K562 (cell line): ENCODE results near the gene RCOR1. TPM values are rescaled to one million over a fixed set of nuclear protein-coding genes. Genes with fewer than 3 reads are reported as not detected.

Experiments used
- ATAC-seq: fragments of 200-7000 bp; cut with Tn5 transposase; 3 replicates; pipeline ENCODE4 v1.9.1; 2020; ENCODE audit warnings: moderate library complexity
- BruUV-seq: library from RNA; stranded (reverse); fragments of 400-500 nt; replicated peaks from 2 replicates; lab custom pipeline; 2021; lab: Mats Ljungman, UMichigan
- CTCF ChIA-PET: fragments of 300-600 bp; formaldehyde crosslinking; extraction: SDS; loops from one replicate; lab custom pipeline; 2021; ENCODE audit warnings: low intra/inter-chr PET ratio; lab: Yijun Ruan, JAX
- POLR2A ChIA-PET: fragments of 300-600, 350-650 bp; sonication (Branson Sonifier 250); formaldehyde crosslinking; extraction: SDS; loops from one replicate; lab custom pipeline; 2021; ENCODE audit warnings: antibody characterized with exemption, inconsistent platforms; lab: Yijun Ruan, JAX
- DNase-seq, 4 experiments: peaks; one replicate each; pipeline versions ENCODE4 v3.0.0 to v3.0.0-alpha.2; 2011 to 2018; ENCODE audit warnings: low spot score in 3 of 4, mixed read lengths in 3 of 4; ENCODE audit errors: extremely low read depth in 1 of 4
- FAIRE-seq: peaks from 2 replicates; lab custom pipeline; 2011; peaks lifted over from hg19 to GRCh38; lab: Jason Lieb, UNC
- H2AFZ ChIP-seq: 2 replicates; pipeline ENCODE4 v1.6.0; 2011; ENCODE audit warnings: low read depth, low read length, control low read depth, inconsistent platforms
- H3K27ac ChIP-seq: fragments of 200-600 bp; 3 replicates; pipeline ENCODE4 v1.8.0; 2011; ENCODE audit warnings: low read depth, mild to moderate bottlenecking, control low read depth, inconsistent platforms, low read length, moderate library complexity, mixed read lengths; ENCODE audit errors: extremely low read depth
- H3K27me3 ChIP-seq, 2 experiments: fragments of 300-600 bp in 1 of 2; 2 replicates in 1 of 2; 3 replicates in 1 of 2; pipeline versions ENCODE4 v1.6.0 to v1.8.0; 2011; ENCODE audit warnings: inconsistent platforms in 2 of 2, low read length in 2 of 2, mild to moderate bottlenecking in 1 of 2, mixed read lengths in 1 of 2, moderate library complexity in 1 of 2; ENCODE audit not compliant: control insufficient read depth in 2 of 2, insufficient read depth in 2 of 2
- H3K36me3 ChIP-seq: fragments of 300-600 bp; 3 replicates; pipeline ENCODE4 v1.8.0; 2011; ENCODE audit warnings: mild to moderate bottlenecking, low read length, inconsistent platforms; ENCODE audit not compliant: control insufficient read depth, insufficient read depth
- H3K4me1 ChIP-seq, 2 experiments: fragments of 200-600 bp in 1 of 2; replicated peaks in 1 of 2; 2 replicates in 1 of 2; 3 replicates in 1 of 2; pipeline versions ENCODE4 v1.5.1 to v1.8.0; 2011; ENCODE audit warnings: inconsistent platforms in 2 of 2, low read length in 2 of 2, mild to moderate bottlenecking in 1 of 2, mixed read lengths in 1 of 2, moderate library complexity in 1 of 2; ENCODE audit not compliant: control insufficient read depth in 2 of 2, insufficient read depth in 2 of 2
- H3K4me2 ChIP-seq: 2 replicates; pipeline ENCODE4 v1.6.1; 2011; ENCODE audit warnings: low read length, control low read depth, inconsistent platforms, mixed read lengths; ENCODE audit not compliant: insufficient read depth
- H3K4me3 ChIP-seq: fragments of 200-600 bp; sonication (generic), shearing (Covaris generic); 2 replicates; pipeline ENCODE4 v1.5.1; 2016; ENCODE audit warnings: control low read depth, inconsistent platforms
- H3K79me2 ChIP-seq: fragments of 200-600 bp; 3 replicates; pipeline ENCODE4 v1.8.0; 2011; ENCODE audit warnings: low read length, inconsistent platforms; ENCODE audit not compliant: control insufficient read depth, insufficient read depth
- H3K9ac ChIP-seq, 2 experiments: 2 replicates each; pipeline versions ENCODE4 v1.6.0 to v1.6.1; 2011; ENCODE audit warnings: low read depth in 2 of 2, low read length in 2 of 2, control low read depth in 1 of 2, inconsistent platforms in 1 of 2, mild to moderate bottlenecking in 1 of 2, mixed read lengths in 1 of 2; ENCODE audit not compliant: insufficient read depth in 1 of 2
- H3K9me1 ChIP-seq: one replicate; pipeline ENCODE4 v1.6.0; 2011; ENCODE audit warnings: inconsistent platforms, mild to moderate bottlenecking, low read length, moderate library complexity; ENCODE audit not compliant: control insufficient read depth, insufficient read depth
- H3K9me3 ChIP-seq: replicated peaks from 2 replicates; pipeline ENCODE4 v1.5.1; 2011; ENCODE audit warnings: low read depth, low read length, inconsistent platforms; ENCODE audit not compliant: control insufficient read depth, insufficient read depth
- H4K20me1 ChIP-seq: replicated peaks from 2 replicates; pipeline ENCODE4 v1.6.1; 2011; ENCODE audit warnings: low read length, inconsistent platforms, mixed read lengths; ENCODE audit not compliant: control insufficient read depth, insufficient read depth
- ETS2 ChIP-seq: IDR thresholded peaks from 2 replicates; pipeline ENCODE4 v1.6.1; 2016; ENCODE audit warnings: borderline replicate concordance, missing genetic modification characterization, mild to moderate bottlenecking, moderate library complexity, missing compliant biosample characterization; ENCODE audit not compliant: poor library complexity, severe bottlenecking
- KAT8 ChIP-seq: fragments of 450-650 bp; IDR thresholded peaks from 2 replicates; pipeline ENCODE4 v1.6.1; 2016; ENCODE audit warnings: low read depth, mild to moderate bottlenecking
- MTA1 ChIP-seq: fragments of 450-650 bp; IDR thresholded peaks from 2 replicates; pipeline ENCODE4 v1.6.1; 2017; ENCODE audit warnings: borderline replicate concordance
- SMAD2 ChIP-seq: fragments of 150-350 bp; IDR thresholded peaks from 2 replicates; pipeline ENCODE4 v1.6.1; 2014; ENCODE audit warnings: low read depth, mild to moderate bottlenecking, low read length
- TRIM28 ChIP-seq: fragments of 450-650 bp; IDR thresholded peaks from 2 replicates; pipeline ENCODE4 v1.6.1; 2017
- YBX1 ChIP-seq: fragments of 450-650 bp; IDR thresholded peaks from 2 replicates; pipeline ENCODE4 v1.7.1; 2016; ENCODE audit warnings: mild to moderate bottlenecking
- ZBTB7A ChIP-seq: IDR thresholded peaks from 2 replicates; pipeline ENCODE4 v1.6.1; 2011; ENCODE audit warnings: low read depth, mild to moderate bottlenecking, low read length, moderate library complexity, borderline replicate concordance; ENCODE audit not compliant: control insufficient read depth
- ZKSCAN1 ChIP-seq: fragments of 150-350 bp; IDR thresholded peaks from 2 replicates; pipeline ENCODE4 v1.6.1; 2016; ENCODE audit warnings: low read depth, low read length
- ZNF224 ChIP-seq: sonication (generic); formaldehyde crosslinking; IDR thresholded peaks from 2 replicates; pipeline ENCODE4 v1.8.0; 2022; ENCODE audit warnings: mild to moderate bottlenecking, missing genetic modification reagents
- ZNF766 ChIP-seq: fragments of 200-800 bp; sonication (Bioruptor generic); conservative IDR thresholded peaks from 2 replicates; pipeline ENCODE4 v1.6.1; 2016; ENCODE audit warnings: missing genetic modification characterization, missing compliant biosample characterization
- WGBS: fragments of 100-300 bp; shearing (Covaris generic); methylation state at CpG from one replicate; pipeline ENCODE4 v1.1.6; 2016; ENCODE audit warnings: low coverage, mixed read lengths; ENCODE audit not compliant: insufficient coverage; ENCODE audit errors: missing lambda C conversion rate; 5-methylcytosine and 5-hydroxymethylcytosine counted together
- in situ Hi-C: fragments of 300-500 bp; cut with MboI; formaldehyde crosslinking; loops from 4 replicates; pipeline ENCODE4 v1.15.0; 2018; ENCODE audit warnings: inconsistent platforms, mixed read lengths
- intact Hi-C: fragments of 100-400 bp; cut with micrococcal nuclease; formaldehyde crosslinking; loops from 2 replicates; pipeline ENCODE4 v1.14.2; 2022
- polyA plus RNA-seq, 8 experiments: library from polyadenylated mRNA; depleted of rRNA in 4 of 8; stranded (reverse) in 5 of 8; unstranded in 3 of 8; fragments of >200 nt; fragmentation: Nextera tagmentation in 2 of 8; fragmentation: Illumina TruSeq in 1 of 8; extraction: Ambion mirVana in 2 of 8; extraction: Trizol in 1 of 8; gene quantifications; 2 replicates each; pipeline versions ENCODE4 v1.2.1 to v1.2.3, GENCODE V29; 2011 to 2014; ENCODE audit warnings: inconsistent platforms in 1 of 8, missing spikeins in 1 of 8
- total RNA-seq, 7 experiments: library from RNA; depleted of rRNA in 6 of 7; stranded (reverse); fragments of >200 nt in 6 of 7; fragmentation: Illumina TruSeq in 2 of 7; extraction: Trizol in 2 of 7; gene quantifications; 2 replicates each; pipeline versions ENCODE4 v1.2.1 to v1.2.3, GENCODE V29; 2011 to 2021; ENCODE audit warnings: low replicate concordance in 1 of 7
- TF ChIP-seq, protein P1 (sequence below): fragments of 200-800 bp; sonication (Bioruptor generic); IDR thresholded peaks from 2 replicates; pipeline ENCODE4 v1.6.1; 2016; ENCODE audit warnings: missing genetic modification characterization, missing compliant biosample characterization

RCOR1 gene
- total and polyA plus RNA-seq, 9 of the 15 experiments (the other 6 are each of a cell fraction or from before 2014, with no cell fraction given) = 8.5 to 47.9 (median 20.9) TPM

GRCh38 chr14:102699416-102700110, 107.1 kb downstream of the RCOR1 start:
- Histone ChIP-seq H4K20me1 (peaks cover 12% of the 10 kb centered on the region; the same call in 1 of the 2 replicates), H3K4me1 (peaks cover 5 to 16% of the 10 kb centered on the region in 2 experiments; a peak in 3 of 5 replicates), H3K9ac (no peak overlapping the region), H3K27me3 (no peaks in the 10 kb centered on the region), H3K9me3 (no peaks in the 10 kb centered on the region; the same call in 1 of the 2 replicates), H2AFZ (no peak overlapping the region), H3K9me1 (peaks cover 2% of the 10 kb centered on the region), H3K4me2 (no peak overlapping the region), H3K4me3 (no peak overlapping the region), H3K36me3 (peaks cover 45% of the 10 kb centered on the region), H3K79me2 (peaks cover 79% of the 10 kb centered on the region), H3K27ac (no peak overlapping the region)
- DNase-seq (no peak), FAIRE-seq (no peak), ATAC-seq (no peak)
- no peak for TF ChIP-seq ZBTB7A
- no peak for TF ChIP-seq ZKSCAN1
- TF ChIP-seq ZNF224 = no peak
- no peak for TF ChIP-seq ETS2 (tag)
- TF ChIP-seq ZNF766 (CRISPR knock-in tag) = no peak
- no peak for TF ChIP-seq YBX1
- TF ChIP-seq MTA1 = no peak
- TF ChIP-seq SMAD2 = no peak
- TF ChIP-seq, protein P1, sequence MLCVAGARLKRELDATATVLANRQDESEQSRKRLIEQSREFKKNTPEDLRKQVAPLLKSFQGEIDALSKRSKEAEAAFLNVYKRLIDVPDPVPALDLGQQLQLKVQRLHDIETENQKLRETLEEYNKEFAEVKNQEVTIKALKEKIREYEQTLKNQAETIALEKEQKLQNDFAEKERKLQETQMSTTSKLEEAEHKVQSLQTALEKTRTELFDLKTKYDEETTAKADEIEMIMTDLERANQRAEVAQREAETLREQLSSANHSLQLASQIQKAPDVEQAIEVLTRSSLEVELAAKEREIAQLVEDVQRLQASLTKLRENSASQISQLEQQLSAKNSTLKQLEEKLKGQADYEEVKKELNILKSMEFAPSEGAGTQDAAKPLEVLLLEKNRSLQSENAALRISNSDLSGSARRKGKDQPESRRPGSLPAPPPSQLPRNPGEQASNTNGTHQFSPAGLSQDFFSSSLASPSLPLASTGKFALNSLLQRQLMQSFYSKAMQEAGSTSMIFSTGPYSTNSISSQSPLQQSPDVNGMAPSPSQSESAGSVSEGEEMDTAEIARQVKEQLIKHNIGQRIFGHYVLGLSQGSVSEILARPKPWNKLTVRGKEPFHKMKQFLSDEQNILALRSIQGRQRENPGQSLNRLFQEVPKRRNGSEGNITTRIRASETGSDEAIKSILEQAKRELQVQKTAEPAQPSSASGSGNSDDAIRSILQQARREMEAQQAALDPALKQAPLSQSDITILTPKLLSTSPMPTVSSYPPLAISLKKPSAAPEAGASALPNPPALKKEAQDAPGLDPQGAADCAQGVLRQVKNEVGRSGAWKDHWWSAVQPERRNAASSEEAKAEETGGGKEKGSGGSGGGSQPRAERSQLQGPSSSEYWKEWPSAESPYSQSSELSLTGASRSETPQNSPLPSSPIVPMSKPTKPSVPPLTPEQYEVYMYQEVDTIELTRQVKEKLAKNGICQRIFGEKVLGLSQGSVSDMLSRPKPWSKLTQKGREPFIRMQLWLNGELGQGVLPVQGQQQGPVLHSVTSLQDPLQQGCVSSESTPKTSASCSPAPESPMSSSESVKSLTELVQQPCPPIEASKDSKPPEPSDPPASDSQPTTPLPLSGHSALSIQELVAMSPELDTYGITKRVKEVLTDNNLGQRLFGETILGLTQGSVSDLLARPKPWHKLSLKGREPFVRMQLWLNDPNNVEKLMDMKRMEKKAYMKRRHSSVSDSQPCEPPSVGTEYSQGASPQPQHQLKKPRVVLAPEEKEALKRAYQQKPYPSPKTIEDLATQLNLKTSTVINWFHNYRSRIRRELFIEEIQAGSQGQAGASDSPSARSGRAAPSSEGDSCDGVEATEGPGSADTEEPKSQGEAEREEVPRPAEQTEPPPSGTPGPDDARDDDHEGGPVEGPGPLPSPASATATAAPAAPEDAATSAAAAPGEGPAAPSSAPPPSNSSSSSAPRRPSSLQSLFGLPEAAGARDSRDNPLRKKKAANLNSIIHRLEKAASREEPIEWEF (CRISPR knock-in tag) = no peak
- no peak for TF ChIP-seq TRIM28
- no peak for TF ChIP-seq KAT8
- in situ Hi-C loops = no loop called here
- no TSS peak for BruUV-seq
- intact Hi-C loops = loop anchor here (10.0 kb wide), 1 partner anchor 175 kb away; no protein-coding TSS in a partner anchor
- ChIA-PET POLR2A (interaction anchor here (1.0 kb wide), 1 partner anchor 18 kb away, joined by 3 read pairs; no protein-coding TSS in a partner anchor), CTCF (no interaction called here)
- WGBS = 95% methylated on average over 2 of the region's 2 CpGs
